ENCODE measurements around the gene PCDH19. TPM values are rescaled to one million over a fixed set of nuclear protein-coding genes. Genes with fewer than 3 reads are reported as not detected.

Gene PCDH19
- total and polyA plus RNA-seq, 5 experiments from 2014 or later, result not detected

DNA sequence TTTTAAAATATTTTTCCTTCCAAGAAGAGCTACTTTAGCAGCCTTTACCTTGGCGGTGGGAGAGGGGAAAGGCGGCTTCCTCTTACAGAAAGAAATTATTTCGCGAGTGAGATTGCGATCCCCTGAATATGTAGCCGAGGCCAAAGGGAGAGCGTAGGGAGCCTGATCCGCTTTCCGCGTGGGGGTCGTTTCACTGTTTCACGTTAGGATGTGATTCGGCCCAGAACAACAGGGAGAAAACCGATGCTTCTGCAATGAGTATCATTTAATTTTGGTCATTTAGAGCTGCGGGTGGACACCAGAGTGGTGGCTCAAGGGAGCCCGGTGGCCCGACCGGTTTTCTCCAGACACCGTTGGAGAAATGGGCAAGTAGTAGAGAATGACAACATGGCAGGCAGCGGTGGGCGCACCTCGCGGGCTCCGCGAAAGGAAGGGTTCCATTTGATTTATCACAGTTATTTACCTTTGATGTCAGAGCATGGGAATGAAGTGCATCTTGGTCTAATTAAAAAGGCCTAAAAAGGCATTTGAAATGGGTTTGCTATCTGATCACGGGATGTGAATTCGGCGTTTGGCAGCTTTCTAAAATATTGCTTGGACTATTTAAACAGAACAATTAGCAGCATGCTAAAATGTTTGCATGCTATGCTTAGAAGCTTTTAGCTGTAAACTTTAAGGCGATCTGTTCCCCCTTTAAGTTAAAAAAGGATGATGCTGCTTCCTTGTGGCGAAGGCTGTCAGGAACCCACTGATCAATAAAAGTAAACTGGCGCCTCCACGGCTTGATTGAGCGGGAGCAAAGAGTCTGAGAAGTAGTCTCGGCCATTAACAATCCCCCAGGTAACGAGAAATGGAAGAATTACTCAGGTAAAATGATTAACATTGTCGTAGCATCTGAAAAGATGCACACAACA, 2.0 kb upstream of the PCDH19 start:
- POLR2A ChIA-PET, result no interaction called here
- H3K4me3 Mint-ChIP-seq, result peak overlapping the region in 7 of 10 donors; percentile 12 to 70 (median 42)
- H3K27me3 Mint-ChIP-seq, result peaks cover 2 to 54% (median 29%) of the 10 kb centered on the region in 5 donors

DNA sequence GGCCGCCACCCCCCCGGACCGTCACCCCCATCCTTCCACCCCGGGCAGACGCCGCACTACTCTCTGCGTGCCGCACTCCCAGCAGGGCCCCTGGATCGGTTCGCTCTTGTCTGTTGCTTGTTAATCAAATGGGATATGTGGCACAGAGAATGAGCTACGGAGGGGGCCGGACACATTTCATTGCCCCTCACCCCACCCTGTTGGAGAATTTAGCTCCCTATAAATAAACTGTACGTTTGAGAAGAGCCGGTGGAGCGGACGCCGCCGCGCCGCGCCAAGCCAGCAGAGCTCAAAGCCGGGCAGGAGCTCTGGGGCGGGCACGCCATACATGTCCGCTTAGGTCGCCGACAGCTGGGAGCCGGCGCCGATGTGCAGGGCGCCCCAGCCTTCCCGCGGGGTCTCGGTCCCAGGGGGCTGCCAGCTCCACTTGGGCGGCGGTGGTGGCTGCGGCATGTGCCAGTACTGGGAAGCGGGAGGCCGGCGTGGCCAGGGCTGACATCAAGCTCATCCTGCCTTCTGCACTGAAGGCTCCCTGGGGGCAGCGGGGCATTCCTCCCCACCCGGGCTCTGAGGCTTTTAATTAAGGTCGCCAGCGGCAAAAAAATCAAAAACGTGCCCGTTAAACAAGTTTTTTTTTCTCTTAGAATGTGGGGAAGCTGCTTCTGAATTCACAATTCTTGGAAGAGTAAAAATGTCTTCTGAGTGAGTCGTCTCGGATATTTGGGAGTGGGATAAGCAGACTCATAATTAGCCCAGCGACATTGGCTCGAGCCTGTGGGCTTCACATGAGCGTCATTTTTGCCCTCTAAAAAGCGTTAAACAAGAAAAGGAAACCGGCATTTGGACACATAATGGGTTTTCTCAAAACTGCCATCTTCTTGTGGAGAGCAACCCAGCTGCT, 1.1 kb upstream of the PCDH19 start:
- DNase-seq (no peak), ATAC-seq (no peak)
- peaks cover 0 to 3% (median 2%) of the 10 kb centered on the region in 3 donors for H3K36me3 Mint-ChIP-seq
- H3K4me1 Mint-ChIP-seq, result peaks cover 2 to 21% (median 15%) of the 10 kb centered on the region in 4 donors
- peaks cover 0 to 13% (median 0%) of the 10 kb centered on the region in 9 donors for H3K9me3 Mint-ChIP-seq
- POLR2A ChIA-PET, result no interaction called here
- peaks cover 5 to 60% (median 32%) of the 10 kb centered on the region in 5 donors for H3K27me3 Mint-ChIP-seq
- no peak overlapping the region for H3K27ac Mint-ChIP-seq
- H3K4me3 Mint-ChIP-seq, result peak overlapping the region in 9 of 10 donors; percentile 12 to 70 (median 50)

More for the DNA sequence above, 2.0 kb upstream of the PCDH19 start:
- Mint-ChIP-seq H3K9me3 (peaks cover 0 to 10% (median 0%) of the 10 kb centered on the region in 9 donors), H3K36me3 (peaks cover 0 to 2% (median 0%) of the 10 kb centered on the region in 3 donors), H3K4me1 (peaks cover 2 to 21% (median 15%) of the 10 kb centered on the region in 4 donors), H3K27ac (no peak overlapping the region)
- DNase-seq (no peak), ATAC-seq (no peak)

DNA sequence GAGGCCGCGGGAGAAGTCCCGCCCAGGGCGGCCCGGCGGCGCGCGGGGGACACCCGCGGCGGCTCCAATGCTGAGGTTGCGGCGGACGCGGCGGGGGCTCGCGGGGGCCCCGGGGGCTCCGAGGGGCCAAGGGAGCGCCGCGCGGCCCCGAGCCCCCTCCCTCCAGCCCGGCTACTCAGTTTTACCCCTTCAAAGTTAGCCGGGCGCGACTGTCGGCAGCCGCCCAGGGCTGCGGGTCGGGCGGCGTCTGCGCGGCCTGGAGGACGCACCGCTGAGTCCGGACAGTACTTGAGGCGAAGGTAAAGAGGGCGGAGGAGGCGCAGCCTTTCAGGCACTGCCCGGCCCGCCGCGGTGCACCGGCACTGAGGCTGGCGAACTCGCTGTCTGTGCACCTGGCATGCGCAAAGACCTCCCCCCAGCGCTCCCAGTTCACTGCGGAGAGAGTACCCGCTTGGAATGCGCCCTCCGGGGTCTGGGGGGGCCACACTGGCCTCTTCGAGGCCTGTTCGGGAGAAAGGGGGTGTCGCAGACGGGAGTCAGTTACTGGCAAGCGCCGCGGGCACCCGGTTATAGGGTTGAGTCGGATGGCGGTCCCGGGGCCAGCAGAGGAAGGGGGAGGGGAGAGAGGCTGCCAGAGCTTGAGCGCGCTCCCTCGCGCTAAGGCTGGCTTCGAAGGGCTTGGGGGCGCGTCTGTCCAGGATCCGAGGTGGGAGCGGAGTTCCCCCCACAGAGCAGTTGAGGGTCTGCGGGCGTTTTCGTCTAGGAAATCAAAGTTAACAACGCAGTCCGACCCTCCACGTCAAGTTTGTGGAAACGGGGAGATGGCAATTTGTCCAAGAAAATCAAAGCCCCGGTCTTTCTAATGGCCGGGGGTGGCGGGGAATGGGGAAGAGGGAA, 1.1 kb downstream of the PCDH19 start:
- Mint-ChIP-seq H3K4me1 (peaks cover 2 to 23% (median 15%) of the 10 kb centered on the region in 4 donors), H3K36me3 (peaks cover 0 to 5% (median 3%) of the 10 kb centered on the region in 3 donors), H3K9me3 (peaks cover 0 to 19% (median 0%) of the 10 kb centered on the region in 9 donors), H3K4me3 (peak overlapping the region in 6 of 10 donors; percentile 26 to 84 (median 56)), H3K27me3 (peaks cover 12 to 61% (median 35%) of the 10 kb centered on the region in 5 donors), H3K27ac (no peak overlapping the region)
- DNase-seq (no peak), ATAC-seq (no peak)
- POLR2A ChIA-PET, result no interaction called here

DNA sequence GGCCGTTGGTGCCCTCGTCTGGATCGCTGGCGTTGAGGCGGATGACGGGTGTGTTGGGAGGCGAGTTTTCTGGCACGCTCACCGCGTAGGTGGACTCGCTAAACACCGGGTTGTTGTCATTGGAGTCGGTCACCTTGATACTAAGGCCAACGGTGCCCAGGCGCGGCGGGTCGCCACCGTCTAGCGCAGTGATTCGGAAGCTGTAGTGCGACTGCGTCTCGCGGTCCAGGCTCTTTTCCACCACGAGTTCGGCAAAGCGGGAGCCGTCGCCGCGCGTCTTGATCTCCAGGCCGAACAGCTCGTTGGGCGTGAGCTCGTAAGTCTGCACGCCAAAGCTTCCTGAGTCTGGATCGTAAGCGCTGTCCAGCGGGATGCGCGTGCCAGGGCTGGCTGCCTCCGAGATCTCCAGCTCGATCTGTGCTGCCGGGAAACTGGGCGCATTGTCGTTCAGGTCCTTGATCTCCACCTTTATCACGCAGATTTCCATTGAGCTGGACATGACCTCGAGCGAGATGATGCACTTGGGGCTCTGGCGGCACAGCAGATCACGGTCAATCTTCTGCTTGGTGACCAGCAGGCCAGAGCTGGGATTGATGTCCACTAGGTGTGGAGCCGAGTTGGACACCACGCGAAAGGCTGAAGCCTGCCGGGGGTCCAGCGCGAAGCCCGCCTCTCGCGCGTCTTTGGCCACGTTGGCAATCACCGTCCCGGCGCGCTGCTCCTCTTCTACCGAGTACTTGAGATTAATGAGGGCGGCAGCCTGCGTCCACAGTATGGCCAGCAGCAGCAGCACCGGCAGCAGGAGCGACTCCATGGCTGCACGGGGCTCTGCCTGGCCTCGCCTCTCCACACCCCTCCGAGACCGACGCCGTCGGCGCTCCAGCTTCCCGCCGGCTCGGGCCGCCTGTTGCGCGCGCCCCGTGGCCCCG, 2.0 kb downstream of the PCDH19 start:
- H3K4me3 Mint-ChIP-seq, result peak overlapping the region in 1 of 10 donors; percentile 18
- H3K36me3 Mint-ChIP-seq, result peaks cover 0 to 5% (median 3%) of the 10 kb centered on the region in 3 donors
- peaks cover 2 to 21% (median 13%) of the 10 kb centered on the region in 4 donors for H3K4me1 Mint-ChIP-seq
- DNase-seq, result no peak
- ATAC-seq, result no peak
- H3K27me3 Mint-ChIP-seq, result peaks cover 12 to 60% (median 30%) of the 10 kb centered on the region in 5 donors
- no peak overlapping the region for H3K27ac Mint-ChIP-seq
- POLR2A ChIA-PET, result no interaction called here
- H3K9me3 Mint-ChIP-seq, result peaks cover 0 to 17% (median 0%) of the 10 kb centered on the region in 9 donors

DNA sequence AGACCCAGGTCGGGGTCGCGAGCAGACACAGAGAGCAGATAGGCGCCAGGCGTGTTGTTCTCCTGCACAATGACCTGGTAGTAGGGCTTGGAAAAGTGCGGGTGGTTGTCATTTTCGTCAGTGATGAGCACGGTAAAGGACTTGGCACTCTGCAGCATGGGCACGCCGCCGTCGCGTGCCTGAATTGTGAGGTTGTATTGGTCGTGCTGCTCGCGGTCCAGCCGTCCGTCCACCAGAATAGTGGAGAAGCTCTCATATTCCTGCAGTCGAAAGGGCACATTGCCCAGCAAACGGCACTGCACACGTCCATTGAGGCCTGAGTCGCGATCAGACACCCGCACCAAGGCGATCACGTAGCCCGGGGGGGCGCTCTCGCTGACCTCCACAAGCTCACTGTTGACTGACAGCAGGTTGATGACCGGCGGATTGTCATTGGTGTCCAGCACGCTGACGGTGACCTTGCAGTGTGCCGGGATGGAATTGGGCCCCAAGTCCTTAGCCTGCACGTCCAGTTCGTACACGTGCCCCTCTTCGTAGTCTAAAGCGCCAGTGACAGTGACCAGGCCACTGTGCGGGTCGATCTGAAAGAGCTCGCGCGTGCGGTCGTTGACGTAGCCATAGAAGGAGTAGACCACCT, 2.8 kb downstream of the PCDH19 start:
- peak overlapping the region in 3 of 10 donors; percentile 18 to 40 (median 21) for H3K4me3 Mint-ChIP-seq
- H3K27ac Mint-ChIP-seq, result peak overlapping the region in 1 of 10 donors; percentile 59
- H3K9me3 Mint-ChIP-seq, result peaks cover 0 to 13% (median 0%) of the 10 kb centered on the region in 9 donors
- POLR2A ChIA-PET, result no interaction called here
- DNase-seq, result no peak
- no peak for ATAC-seq
- H3K27me3 Mint-ChIP-seq, result peaks cover 12 to 52% (median 26%) of the 10 kb centered on the region in 5 donors
- H3K4me1 Mint-ChIP-seq, result peaks cover 2 to 14% (median 6%) of the 10 kb centered on the region in 4 donors
- peaks cover 0 to 5% (median 3%) of the 10 kb centered on the region in 3 donors for H3K36me3 Mint-ChIP-seq

DNA sequence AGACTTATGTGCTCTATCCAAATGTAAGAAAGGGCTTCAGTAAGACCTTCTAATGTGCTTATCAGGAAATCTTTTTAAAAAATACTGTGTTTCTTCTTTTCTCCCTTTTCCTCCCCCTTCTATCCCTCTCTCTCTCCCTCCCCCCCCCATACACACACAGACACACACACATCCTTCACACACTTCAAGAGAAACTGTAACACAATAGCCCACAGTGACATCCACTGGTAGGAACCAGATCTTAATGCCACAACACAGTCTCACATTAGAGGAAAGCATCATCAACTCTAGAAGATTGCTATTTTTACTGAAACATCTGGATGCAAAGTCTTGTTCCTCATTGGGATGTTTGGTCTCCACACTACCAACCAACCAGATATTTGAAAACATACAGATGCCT, 4.6 kb downstream of the PCDH19 start:
- Mint-ChIP-seq H3K27ac (no peak overlapping the region), H3K36me3 (peaks cover 0 to 5% (median 3%) of the 10 kb centered on the region in 3 donors), H3K4me3 (no peak overlapping the region), H3K4me1 (peaks cover 2 to 7% (median 5%) of the 10 kb centered on the region in 4 donors), H3K9me3 (peaks cover 0 to 8% (median 0%) of the 10 kb centered on the region in 9 donors), H3K27me3 (peaks cover 12 to 54% (median 25%) of the 10 kb centered on the region in 5 donors)
- DNase-seq (no peak), ATAC-seq (no peak)
- POLR2A ChIA-PET, result no interaction called here

DNA sequence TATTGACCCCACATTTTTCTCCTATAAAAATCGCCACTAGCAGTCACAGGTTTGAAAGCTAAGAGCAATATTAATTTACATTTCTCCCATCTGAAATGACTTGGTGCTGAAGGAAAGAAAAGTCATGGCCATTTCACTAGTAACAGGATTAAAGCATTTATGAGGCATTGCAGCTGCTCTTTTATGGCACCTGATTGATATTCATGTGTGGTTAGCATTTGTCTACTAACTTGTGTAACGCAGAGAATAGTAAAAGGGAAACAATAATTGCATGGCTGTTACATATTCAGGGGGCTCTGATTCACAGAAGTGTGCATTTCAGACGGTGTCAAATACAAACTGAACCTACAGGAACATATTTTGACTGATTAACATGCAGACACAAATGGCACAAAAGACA, 5.2 kb downstream of the PCDH19 start:
- H3K27ac Mint-ChIP-seq, result no peak overlapping the region

DNA sequence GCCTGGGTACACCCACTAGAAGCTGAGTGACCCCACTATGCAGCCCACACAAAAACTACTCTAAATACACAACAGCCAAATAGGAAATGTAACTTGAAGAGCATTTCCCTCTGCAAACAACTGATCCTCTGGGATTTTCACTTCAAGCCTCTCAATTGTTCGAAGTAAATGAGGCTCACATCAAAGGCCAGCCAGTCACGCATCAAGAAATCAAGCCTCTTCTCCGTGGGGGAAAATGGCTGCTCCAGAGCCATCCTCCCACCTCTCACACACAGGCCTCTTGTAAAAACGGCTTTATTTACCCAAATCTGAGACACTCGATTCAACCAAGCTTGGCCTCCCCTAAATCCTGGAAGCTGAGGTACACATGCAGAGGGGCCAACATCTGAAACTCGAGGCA, 14.3 kb downstream of the PCDH19 start:
- Mint-ChIP-seq H3K9me3 (no peaks in the 10 kb centered on the region), H3K27me3 (peaks cover 0 to 9% (median 4%) of the 10 kb centered on the region in 5 donors), H3K27ac (no peak overlapping the region), H3K4me3 (no peak overlapping the region), H3K4me1 (no peaks in the 10 kb centered on the region), H3K36me3 (no peaks in the 10 kb centered on the region)
- ATAC-seq (no peak), DNase-seq (no peak)
- POLR2A ChIA-PET, result no interaction called here

More for the DNA sequence above, 5.2 kb downstream of the PCDH19 start:
- H3K36me3 Mint-ChIP-seq, result peaks cover 0 to 5% (median 3%) of the 10 kb centered on the region in 3 donors
- POLR2A ChIA-PET, result no interaction called here
- peaks cover 2 to 5% (median 4%) of the 10 kb centered on the region in 4 donors for H3K4me1 Mint-ChIP-seq
- H3K4me3 Mint-ChIP-seq, result no peak overlapping the region
- ATAC-seq (no peak), DNase-seq (no peak)
- peaks cover 0 to 8% (median 0%) of the 10 kb centered on the region in 9 donors for H3K9me3 Mint-ChIP-seq
- peaks cover 12 to 57% (median 24%) of the 10 kb centered on the region in 5 donors for H3K27me3 Mint-ChIP-seq

DNA sequence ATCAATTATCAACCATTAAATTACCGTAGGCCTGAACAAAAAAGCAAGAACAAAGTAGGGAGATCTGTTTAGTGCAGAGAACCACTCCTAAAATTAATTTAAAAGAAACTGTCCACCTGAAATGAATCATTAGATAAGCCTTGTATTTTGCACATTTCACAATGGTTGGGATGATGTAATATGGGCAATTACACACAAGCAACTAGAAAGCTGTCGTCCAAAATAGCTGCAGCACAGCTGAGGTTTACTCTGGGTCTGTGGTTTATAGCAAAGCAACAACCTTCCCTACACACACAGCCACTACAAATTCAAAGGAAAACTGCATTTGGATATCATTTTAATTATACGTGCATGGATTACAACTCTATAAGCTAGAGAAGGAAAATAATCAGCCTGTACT, 28.5 kb downstream of the PCDH19 start:
- peaks cover 0 to 10% (median 4%) of the 10 kb centered on the region in 4 donors for H3K4me1 Mint-ChIP-seq
- H3K36me3 Mint-ChIP-seq, result no peaks in the 10 kb centered on the region
- H3K27me3 Mint-ChIP-seq, result peaks cover 0 to 6% (median 0%) of the 10 kb centered on the region in 5 donors
- no peaks in the 10 kb centered on the region for H3K9me3 Mint-ChIP-seq
- DNase-seq, result no peak
- H3K27ac Mint-ChIP-seq, result no peak overlapping the region
- POLR2A ChIA-PET, result no interaction called here
- no peak for ATAC-seq
- no peak overlapping the region for H3K4me3 Mint-ChIP-seq

DNA sequence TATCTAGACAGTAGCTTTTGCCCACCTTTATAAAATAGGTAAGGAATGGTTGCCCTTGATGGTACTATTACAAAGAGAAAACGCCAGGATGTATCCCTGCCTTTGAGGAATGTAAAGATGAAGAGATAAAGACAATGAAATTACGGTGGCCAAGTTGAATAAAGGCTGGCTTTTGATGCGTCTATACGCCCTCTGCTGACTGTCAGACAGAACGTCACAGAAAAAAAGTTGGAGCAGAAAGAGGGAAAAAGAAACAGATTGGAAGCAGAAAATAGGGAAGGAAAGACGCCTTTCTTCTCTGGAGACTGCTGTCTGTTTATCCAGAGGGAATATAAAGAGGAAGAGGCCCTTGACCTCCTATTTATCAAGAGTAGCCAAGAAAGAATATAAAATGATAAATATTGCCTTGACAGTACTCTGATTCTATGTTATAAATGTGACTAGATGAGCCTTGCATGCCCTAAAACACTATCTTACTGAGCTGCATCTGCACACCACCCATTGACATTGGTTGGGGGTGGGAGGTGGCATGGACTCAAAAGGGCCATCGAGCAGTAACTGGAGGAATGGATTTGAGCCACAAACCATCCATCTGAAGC, 30.6 kb downstream of the PCDH19 start:
- POLR2A ChIA-PET, result no interaction called here
- Mint-ChIP-seq H3K27me3 (peaks cover 0 to 6% (median 0%) of the 10 kb centered on the region in 5 donors), H3K4me1 (peaks cover 0 to 10% (median 4%) of the 10 kb centered on the region in 4 donors), H3K36me3 (no peaks in the 10 kb centered on the region), H3K27ac (peak overlapping the region in 2 of 10 donors; percentile 4 to 31), H3K4me3 (peak overlapping the region in 1 of 10 donors; percentile 15), H3K9me3 (no peaks in the 10 kb centered on the region)
- ATAC-seq (no peak), DNase-seq (peak in 1 of 10 donors; percentile 5)

All from naive thymus-derived CD8-positive, alpha-beta T cell (primary cell).